ENCODE results near the gene AIDA. TPM values are rescaled to one million over a fixed set of nuclear protein-coding genes. Genes with fewer than 3 reads are reported as not detected.
A peak's percentile ranks its signal among the peaks of the same experiment; 100 is the strongest.

The AIDA gene
- total and polyA plus RNA-seq, 2 donors from 2014 or later, result 41.4 to 73.7 TPM

GRCh38 chr1:222759451-222760035 lies 47.3 kb upstream of the AIDA start:
- H3K27me3 ChIP-seq (ENCODE audit: control insufficient read depth, insufficient read depth, low read length), result no peaks in the 10 kb centered on the region
- no peak for FAIRE-seq
- no peak overlapping the region for H3K4me3 ChIP-seq (ENCODE audit: low read length in 3 of 3)
- no peak overlapping the region for H3K27ac ChIP-seq (ENCODE audit: low read depth in 2 of 2, low read length in 2 of 2)
- TF ChIP-seq, protein P1, sequence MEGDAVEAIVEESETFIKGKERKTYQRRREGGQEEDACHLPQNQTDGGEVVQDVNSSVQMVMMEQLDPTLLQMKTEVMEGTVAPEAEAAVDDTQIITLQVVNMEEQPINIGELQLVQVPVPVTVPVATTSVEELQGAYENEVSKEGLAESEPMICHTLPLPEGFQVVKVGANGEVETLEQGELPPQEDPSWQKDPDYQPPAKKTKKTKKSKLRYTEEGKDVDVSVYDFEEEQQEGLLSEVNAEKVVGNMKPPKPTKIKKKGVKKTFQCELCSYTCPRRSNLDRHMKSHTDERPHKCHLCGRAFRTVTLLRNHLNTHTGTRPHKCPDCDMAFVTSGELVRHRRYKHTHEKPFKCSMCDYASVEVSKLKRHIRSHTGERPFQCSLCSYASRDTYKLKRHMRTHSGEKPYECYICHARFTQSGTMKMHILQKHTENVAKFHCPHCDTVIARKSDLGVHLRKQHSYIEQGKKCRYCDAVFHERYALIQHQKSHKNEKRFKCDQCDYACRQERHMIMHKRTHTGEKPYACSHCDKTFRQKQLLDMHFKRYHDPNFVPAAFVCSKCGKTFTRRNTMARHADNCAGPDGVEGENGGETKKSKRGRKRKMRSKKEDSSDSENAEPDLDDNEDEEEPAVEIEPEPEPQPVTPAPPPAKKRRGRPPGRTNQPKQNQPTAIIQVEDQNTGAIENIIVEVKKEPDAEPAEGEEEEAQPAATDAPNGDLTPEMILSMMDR (IDR thresholded peaks at IDR 0.05; ENCODE audit: borderline replicate concordance, extremely low read depth, insufficient read depth), result no peak
- intact Hi-C loops (cut with DNase I), result no loop called here
- peaks cover 0 to 3% (median 0%) of the 10 kb centered on the region in 3 donors for H3K4me1 ChIP-seq (ENCODE audit: control insufficient read depth in 2 of 3, insufficient read depth in 2 of 3, low read depth in 1 of 3, low read length in 3 of 3)
- H3K9me3 ChIP-seq (ENCODE audit: control insufficient read depth in 2 of 3, insufficient read depth in 1 of 3, low read length in 3 of 3), result no peaks in the 10 kb centered on the region
- H3K36me3 ChIP-seq (ENCODE audit: control insufficient read depth in 2 of 3, insufficient read depth in 3 of 3, low read length in 3 of 3), result no peaks in the 10 kb centered on the region
- no peak overlapping the region for H3K9ac ChIP-seq (ENCODE audit: low read length in 3 of 3)
- DNase-seq, result peak in 1 of 5 donors; percentile 11

GRCh38 chr1:222757646-222758268 lies 45.5 kb upstream of the AIDA start:
- no peaks in the 10 kb centered on the region for H3K27me3 ChIP-seq (ENCODE audit: control insufficient read depth, insufficient read depth, low read length)
- no peaks in the 10 kb centered on the region for H3K36me3 ChIP-seq (ENCODE audit: control insufficient read depth in 2 of 3, insufficient read depth in 3 of 3, low read length in 3 of 3)
- intact Hi-C loops (cut with DNase I), result no loop called here
- no peaks in the 10 kb centered on the region for H3K9me3 ChIP-seq (ENCODE audit: control insufficient read depth in 2 of 3, insufficient read depth in 1 of 3, low read length in 3 of 3)
- TF ChIP-seq, protein P1 (IDR thresholded peaks at IDR 0.05; ENCODE audit: borderline replicate concordance, extremely low read depth, insufficient read depth), result no peak
- DNase-seq (no peak), FAIRE-seq (no peak)
- no peak overlapping the region for H3K9ac ChIP-seq (ENCODE audit: low read length in 3 of 3)
- no peak overlapping the region for H3K4me3 ChIP-seq (ENCODE audit: low read length in 3 of 3)
- no peak overlapping the region for H3K27ac ChIP-seq (ENCODE audit: low read depth in 2 of 2, low read length in 2 of 2)
- H3K4me1 ChIP-seq (ENCODE audit: control insufficient read depth in 2 of 3, insufficient read depth in 2 of 3, low read depth in 1 of 3, low read length in 3 of 3), result peaks cover 0 to 3% (median 0%) of the 10 kb centered on the region in 3 donors

GRCh38 chr1:222754366-222755139 lies 42.3 kb upstream of the AIDA start:
- H3K4me3 ChIP-seq (ENCODE audit: low read length in 3 of 3), result no peak overlapping the region

More at GRCh38 chr1:222754366-222755139, 42.3 kb upstream of the AIDA start:
- Histone ChIP-seq H3K27ac (ENCODE audit: low read depth in 2 of 2, low read length in 2 of 2) (no peak overlapping the region), H3K27me3 (ENCODE audit: control insufficient read depth, insufficient read depth, low read length) (no peaks in the 10 kb centered on the region), H3K9ac (ENCODE audit: low read length in 3 of 3) (no peak overlapping the region), H3K36me3 (ENCODE audit: control insufficient read depth in 2 of 3, insufficient read depth in 3 of 3, low read length in 3 of 3) (no peaks in the 10 kb centered on the region), H3K4me1 (ENCODE audit: control insufficient read depth in 2 of 3, insufficient read depth in 2 of 3, low read depth in 1 of 3, low read length in 3 of 3) (peaks cover 0 to 3% (median 0%) of the 10 kb centered on the region in 3 donors), H3K9me3 (ENCODE audit: control insufficient read depth in 2 of 3, insufficient read depth in 1 of 3, low read length in 3 of 3) (no peaks in the 10 kb centered on the region)
- no peak for FAIRE-seq
- intact Hi-C loops (cut with DNase I), result no loop called here
- DNase-seq, result peak in 4 of 5 donors; percentile 26 to 76 (median 53)
- TF ChIP-seq, protein P1 (IDR thresholded peaks at IDR 0.05; ENCODE audit: borderline replicate concordance, extremely low read depth, insufficient read depth), result no peak
